AG10803 (cell line): Measurements from ENCODE around the gene RAMAC.
"Not testable (repeated sequence)": the region's sequence is repeated elsewhere in the genome, so short reads cannot be mapped to it uniquely, and the experiment has no call there.

Source experiments
- DNase-seq: peaks from one replicate; pipeline ENCODE4 v3.0.0; 2010; ENCODE audit warnings: low read depth
- H3K4me3 ChIP-seq: 2 replicates; pipeline ENCODE4 v1.5.1; 2011; ENCODE audit warnings: mild to moderate bottlenecking, low read length, control low read depth
- CTCF ChIP-seq: conservative IDR thresholded peaks from 2 replicates; pipeline ENCODE4 v1.5.1; 2011; ENCODE audit warnings: mild to moderate bottlenecking, low read length, control low read depth, inconsistent platforms

RAMAC gene

GRCh38 chr15:82995076-82995475 lies 9.1 kb downstream of the RAMAC start:
- DNase-seq = no peak
- H3K4me3 ChIP-seq = no peak overlapping the region
- TF ChIP-seq CTCF = no peak

- DNase-seq = no peak
- TF ChIP-seq CTCF = no peak
- no peak overlapping the region for H3K4me3 ChIP-seq
These were observed 9.9 kb downstream of the RAMAC start for GRCh38 chr15:82995938-82996337.

- peak; percentile 21 for DNase-seq
These were observed 13.4 kb downstream of the RAMAC start for GRCh38 chr15:82999426-82999825.

GRCh38 chr15:82999905-83000671 lies 14.1 kb downstream of the RAMAC start:
- TF ChIP-seq CTCF = peak; percentile 70
- peak; percentile 70 for DNase-seq
- H3K4me3 ChIP-seq = peak overlapping the region; percentile 58

More at GRCh38 chr15:82999426-82999825, 13.4 kb downstream of the RAMAC start:
- TF ChIP-seq CTCF = no peak
- H3K4me3 ChIP-seq = no peak overlapping the region

GRCh38 chr15:83000672-83001031 lies 14.6 kb downstream of the RAMAC start:
- not testable (repeated sequence) for H3K4me3 ChIP-seq, DNase-seq

- peak; percentile 86 for TF ChIP-seq CTCF
- H3K4me3 ChIP-seq = peak overlapping the region; percentile 99
- DNase-seq = peak; percentile 75
These were observed 24.8 kb downstream of the RAMAC start for GRCh38 chr15:83010709-83011270.

- DNase-seq = peak; percentile 88
- H3K4me3 ChIP-seq = peak within 1 kb of the TSS; percentile 99
- TF ChIP-seq CTCF = peak; percentile 61
These were observed 25.5 kb downstream of the RAMAC start, which contains the start of gene C15orf40 for GRCh38 chr15:83011271-83012075. C15orf40 (minus strand) TSS chr15:83011639; CDS start chr15:83011607, 32 bp downstream.
